PC-9 (cell line): Measurements from ENCODE around the gene ALKBH2. TPM values are rescaled to one million over a fixed set of nuclear protein-coding genes. Genes with fewer than 3 reads are reported as not detected.

ENCODE experiments used
- BruUV-seq: library from RNA; stranded (reverse); fragments of 400-500 nt; replicated peaks from 2 replicates; lab custom pipeline; 2021; lab: Mats Ljungman, UMichigan
- CTCF ChIA-PET: fragments of 300-600 bp; sonication (Branson Sonifier 250); formaldehyde crosslinking; loops from one replicate; lab custom pipeline; 2022; ENCODE audit warnings: antibody characterized with exemption; lab: Charles Lee
- POLR2A ChIA-PET: fragments of 300-600 bp; sonication (Branson Sonifier 250); formaldehyde crosslinking; loops from one replicate; lab custom pipeline; 2022; ENCODE audit warnings: antibody characterized with exemption; ENCODE audit not compliant: unreplicated experiment; lab: Charles Lee
- DNase-seq, 2 experiments: peaks; one replicate each; pipeline versions ENCODE4 v3.0.0 to v3.0.0-alpha.2; 2015 to 2022; ENCODE audit warnings: mixed read lengths in 1 of 2
- H2AFZ ChIP-seq: fragments of 200-600 bp; sonication (generic); 2 replicates; pipeline ENCODE4 v1.8.1; 2017; ENCODE audit warnings: antibody characterized with exemption
- H3F3A ChIP-seq: fragments of 200-600 bp; sonication (generic); 2 replicates; pipeline ENCODE4 v1.8.1; 2017; ENCODE audit warnings: antibody characterized with exemption, mild to moderate bottlenecking, low read depth; ENCODE audit not compliant: insufficient read depth
- H3K27ac ChIP-seq: fragments of 200-600 bp; sonication (generic); 2 replicates; pipeline ENCODE4 v1.6.1; 2016; ENCODE audit warnings: mixed run types
- H3K27me3 ChIP-seq: fragments of 200-600 bp; sonication (generic); 2 replicates; pipeline ENCODE4 v1.6.1; 2016; ENCODE audit warnings: low read depth, mixed run types; ENCODE audit not compliant: insufficient read depth
- H3K36me3 ChIP-seq: fragments of 200-600 bp; sonication (generic); 2 replicates; pipeline ENCODE4 v1.6.1; 2016; ENCODE audit warnings: low read depth, mixed run types
- H3K4me1 ChIP-seq: fragments of 200-600 bp; sonication (generic); replicated peaks from 2 replicates; pipeline ENCODE4 v1.6.1; 2016; ENCODE audit warnings: mixed run types; ENCODE audit not compliant: insufficient read depth
- H3K4me2 ChIP-seq: fragments of 200-600 bp; sonication (generic); 2 replicates; pipeline ENCODE4 v1.6.1; 2017; ENCODE audit warnings: mixed run types
- H3K4me3 ChIP-seq: fragments of 200-600 bp; sonication (generic); 2 replicates; pipeline ENCODE4 v1.6.1; 2016; ENCODE audit warnings: mixed run types
- H3K79me2 ChIP-seq: fragments of 200-600 bp; sonication (generic); 2 replicates; pipeline ENCODE4 v1.6.1; 2017; ENCODE audit warnings: low read depth, mixed run types
- H3K9me2 ChIP-seq: fragments of 200-600 bp; sonication (generic); 2 replicates; pipeline ENCODE4 v1.8.1; 2017; ENCODE audit warnings: mild to moderate bottlenecking; ENCODE audit not compliant: insufficient read depth
- H3K9me3 ChIP-seq: fragments of 200-600 bp; sonication (generic); 2 replicates; pipeline ENCODE4 v1.8.1; 2016; ENCODE audit warnings: low read depth; ENCODE audit not compliant: insufficient read depth
- H4K20me1 ChIP-seq: fragments of 200-600 bp; sonication (generic); 2 replicates; pipeline ENCODE4 v1.8.1; 2017; ENCODE audit not compliant: insufficient read depth
- CTCF ChIP-seq: fragments of 200-600 bp; sonication (generic); conservative IDR thresholded peaks from 2 replicates; pipeline ENCODE4 v1.6.1; 2017; ENCODE audit warnings: mixed run types, antibody characterized with exemption, mild to moderate bottlenecking, moderate library complexity
- EZH2 ChIP-seq: fragments of 200-600 bp; sonication (generic); IDR thresholded peaks from 2 replicates; pipeline ENCODE4 v1.8.0; 2017; ENCODE audit warnings: antibody characterized with exemption, low read depth
- intact Hi-C: fragments of 100-400 bp; cut with micrococcal nuclease; formaldehyde crosslinking; loops from one replicate; pipeline ENCODE4 v1.10.0; 2022; ENCODE audit not compliant: unreplicated experiment
- total RNA-seq: library from RNA; stranded (reverse); gene quantifications from 2 replicates; pipeline ENCODE4 v1.2.3, GENCODE V29; 2021

Gene ALKBH2
- total RNA-seq, 1 experiment from 2014 or later = 14.9 TPM

GRCh38 chr12:109114644-109115043, 21.4 kb upstream of the ALKBH2 start:
- BruUV-seq = no TSS peak
- no peak overlapping the region for H3K27ac ChIP-seq
- no peak overlapping the region for H2AFZ ChIP-seq
- H3K36me3 ChIP-seq = no peaks in the 10 kb centered on the region
- H3K9me2 ChIP-seq = no peaks in the 10 kb centered on the region
- TF ChIP-seq CTCF (no peak), EZH2 (no peak)
- no peaks in the 10 kb centered on the region for H3K27me3 ChIP-seq
- no peaks in the 10 kb centered on the region for H4K20me1 ChIP-seq
- H3F3A ChIP-seq = peaks cover 7% of the 10 kb centered on the region; the same call in 1 of the 2 replicates
- H3K79me2 ChIP-seq = no peaks in the 10 kb centered on the region
- ChIA-PET POLR2A (no interaction called here), CTCF (no interaction called here)
- H3K4me3 ChIP-seq = no peak overlapping the region
- no peak overlapping the region for H3K4me2 ChIP-seq
- H3K4me1 ChIP-seq = no peaks in the 10 kb centered on the region
- no peaks in the 10 kb centered on the region for H3K9me3 ChIP-seq
- no peak for DNase-seq
- intact Hi-C loops = loop anchor here (5.0 kb wide), 1 partner anchor 148 kb away; no protein-coding TSS in a partner anchor

- no peaks in the 10 kb centered on the region for H3K79me2 ChIP-seq
- no peaks in the 10 kb centered on the region for H3K36me3 ChIP-seq
- no peaks in the 10 kb centered on the region for H3K4me1 ChIP-seq
- no peak overlapping the region for H3K4me3 ChIP-seq
- H3K27me3 ChIP-seq = no peaks in the 10 kb centered on the region
- H3K9me3 ChIP-seq = no peaks in the 10 kb centered on the region
- H3K27ac ChIP-seq = no peak overlapping the region
- CTCF ChIA-PET = no interaction called here
- no peak for TF ChIP-seq CTCF
- no peak for TF ChIP-seq EZH2
- no TSS peak for BruUV-seq
- POLR2A ChIA-PET = interaction anchor here (0.5 kb wide), 1 partner anchor 13 kb away, joined by 8 read pairs; no protein-coding TSS in a partner anchor
- no peaks in the 10 kb centered on the region for H4K20me1 ChIP-seq
- H2AFZ ChIP-seq = no peak overlapping the region
- peaks cover 7% of the 10 kb centered on the region; the same call in 1 of the 2 replicates for H3F3A ChIP-seq
- DNase-seq = no peak
- intact Hi-C loops = loop anchor here (2.0 to 5.0 kb wide), 2 partner anchors 149 to 271 kb away; no protein-coding TSS in a partner anchor
- H3K4me2 ChIP-seq = no peak overlapping the region
- no peaks in the 10 kb centered on the region for H3K9me2 ChIP-seq
Observed at GRCh38 chr12:109113661-109114321, 20.5 kb upstream of the ALKBH2 start.

DNA sequence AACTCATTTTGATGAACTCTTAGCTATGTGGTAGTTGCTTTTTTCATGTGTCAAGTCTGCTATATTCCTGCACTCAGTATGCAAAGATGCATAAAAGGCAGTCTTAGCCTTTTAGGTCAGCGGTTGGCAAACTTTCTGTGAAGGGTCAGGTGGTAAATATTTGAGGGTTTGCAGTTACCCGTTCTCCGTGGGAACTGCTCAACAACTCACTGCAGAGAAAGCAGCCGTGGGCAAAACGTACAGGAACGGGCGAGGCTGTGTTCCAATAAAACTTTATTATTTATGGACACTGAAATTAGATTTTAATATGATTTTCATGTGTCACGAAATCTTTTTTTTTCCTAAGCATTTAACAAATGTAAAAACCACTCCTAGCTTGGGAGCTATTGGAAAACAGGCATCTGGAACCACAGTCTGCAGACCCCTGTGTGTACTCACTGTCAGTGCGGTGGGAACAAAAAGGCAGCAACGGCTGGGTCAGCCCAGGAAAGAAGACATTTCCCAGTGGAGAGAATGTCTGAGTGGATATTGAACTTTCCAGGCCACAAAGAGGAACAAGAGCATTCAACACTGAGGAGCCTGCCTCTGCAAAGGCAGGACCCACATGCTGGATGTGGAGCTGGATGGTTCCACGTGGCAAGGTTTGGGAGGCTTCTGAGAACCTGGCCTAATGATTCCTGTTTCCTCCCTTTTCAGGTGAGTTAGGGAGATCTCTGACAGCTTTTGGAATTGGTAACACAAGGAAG, 19.6 kb upstream of the ALKBH2 start:
- H3K27me3 ChIP-seq = no peaks in the 10 kb centered on the region
- H3K27ac ChIP-seq = no peak overlapping the region
- no peaks in the 10 kb centered on the region for H4K20me1 ChIP-seq
- H3K4me3 ChIP-seq = no peak overlapping the region
- ChIA-PET POLR2A (no interaction called here), CTCF (interaction anchor here (0.6 kb wide), 1 partner anchor 14 kb away, joined by 3 read pairs; no protein-coding TSS in a partner anchor)
- H3F3A ChIP-seq = peaks cover 7% of the 10 kb centered on the region; the same call in 1 of the 2 replicates
- H3K79me2 ChIP-seq = no peaks in the 10 kb centered on the region
- intact Hi-C loops = loop anchor here (2.0 to 5.0 kb wide), 2 partner anchors 149 to 272 kb away; no protein-coding TSS in a partner anchor
- H3K4me2 ChIP-seq = no peak overlapping the region
- no peak overlapping the region for H2AFZ ChIP-seq
- H3K9me3 ChIP-seq = no peaks in the 10 kb centered on the region
- no peaks in the 10 kb centered on the region for H3K4me1 ChIP-seq
- H3K36me3 ChIP-seq = no peaks in the 10 kb centered on the region
- DNase-seq = no peak
- BruUV-seq = no TSS peak
- H3K9me2 ChIP-seq = no peaks in the 10 kb centered on the region
- TF ChIP-seq CTCF (no peak), EZH2 (no peak)
